SH-SY5Y (cell line): ENCODE results near the gene CD300C.

ENCODE experiments used
- GATA2 ChIP-seq: IDR thresholded peaks from 2 replicates; pipeline ENCODE4 v1.6.1; 2011; ENCODE audit warnings: mild to moderate bottlenecking, low read depth, low read length
- GATA3 ChIP-seq: IDR thresholded peaks from 2 replicates; pipeline ENCODE4 v1.6.1; 2011; ENCODE audit warnings: low read depth, mild to moderate bottlenecking, low read length, moderate library complexity

DNA sequence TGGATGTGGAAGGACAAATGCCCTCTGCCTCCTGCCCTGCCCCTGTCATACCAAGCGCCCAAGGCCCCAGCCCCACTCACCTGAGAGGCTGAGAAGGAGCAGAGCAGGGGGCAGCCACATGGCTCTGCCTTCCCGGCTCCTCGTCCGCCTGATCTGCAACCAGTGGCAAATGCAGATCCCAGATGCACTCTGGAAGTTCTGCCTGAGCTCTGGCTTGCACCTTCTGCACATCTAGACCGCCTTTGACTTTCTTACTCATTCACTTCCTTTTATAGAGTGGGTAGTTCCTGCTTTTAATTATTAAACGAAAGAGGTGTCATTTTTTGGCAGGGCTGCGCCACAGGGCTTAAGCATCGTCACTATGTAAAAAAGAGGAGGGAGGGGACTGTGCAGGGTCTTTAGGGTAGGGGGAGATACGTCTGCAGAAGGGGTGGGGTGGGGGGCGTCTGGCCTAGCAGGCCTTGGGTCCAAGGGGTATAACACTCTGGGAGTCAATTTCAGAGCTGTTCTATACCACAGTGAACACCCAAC is 14.6 kb downstream of the CD300C start, which contains the start of gene CD300LB:
- no peak for TF ChIP-seq GATA2
- no peak for TF ChIP-seq GATA3
